Endodermal cell (in vitro differentiated cells): ENCODE measurements around the gene PARS2. TPM values are rescaled to one million over a fixed set of nuclear protein-coding genes. Genes with fewer than 3 reads are reported as not detected.

Experiments
- DNase-seq: peaks from one replicate; pipeline ENCODE4 v3.0.0-alpha.2; 2017
- H3K27ac ChIP-seq: 2 replicates; pipeline ENCODE4 v1.5.1; 2013; ENCODE audit warnings: mild to moderate bottlenecking, low read depth, low read length, moderate library complexity
- H3K27me3 ChIP-seq: 2 replicates; pipeline ENCODE4 v1.6.1; 2013; ENCODE audit warnings: mild to moderate bottlenecking, low read length, moderate library complexity; ENCODE audit not compliant: insufficient read depth, control insufficient read depth, poor library complexity, severe bottlenecking
- H3K36me3 ChIP-seq: 2 replicates; pipeline ENCODE4 v1.7.0; 2013; ENCODE audit warnings: mild to moderate bottlenecking, low read length, moderate library complexity; ENCODE audit not compliant: control insufficient read depth, insufficient read depth
- H3K4me1 ChIP-seq: one replicate; pipeline ENCODE4 v1.7.0; 2013; ENCODE audit warnings: low read length; ENCODE audit not compliant: control insufficient read depth, insufficient read depth
- H3K4me3 ChIP-seq: 2 replicates; pipeline ENCODE4 v1.5.1; 2013; ENCODE audit warnings: mild to moderate bottlenecking, low read length, moderate library complexity
- H3K9ac ChIP-seq: 2 replicates; pipeline ENCODE4 v1.6.1; 2013; ENCODE audit warnings: mild to moderate bottlenecking, low read length, moderate library complexity; ENCODE audit not compliant: poor library complexity, severe bottlenecking; ENCODE audit errors: extremely low read depth
- H3K9me3 ChIP-seq: 2 replicates; pipeline ENCODE4 v1.6.1; 2013; ENCODE audit warnings: mild to moderate bottlenecking, low read length, moderate library complexity; ENCODE audit not compliant: control insufficient read depth
- H3K27ac Mint-ChIP-seq: 2 replicates; pipeline ENCODE4 v1.8.0; 2020; ENCODE audit warnings: mixed read lengths
- H3K27me3 Mint-ChIP-seq: 2 replicates; pipeline ENCODE4 v1.8.0; 2021; ENCODE audit warnings: mild to moderate bottlenecking, mixed read lengths; ENCODE audit not compliant: insufficient read depth
- H3K36me3 Mint-ChIP-seq: 2 replicates; pipeline ENCODE4 v1.8.0; 2020; ENCODE audit warnings: low read depth, mixed read lengths
- H3K4me1 Mint-ChIP-seq: 2 replicates; pipeline ENCODE4 v1.8.0; 2020; ENCODE audit warnings: mixed read lengths
- H3K4me3 Mint-ChIP-seq: 2 replicates; pipeline ENCODE4 v1.8.0; 2020; ENCODE audit warnings: mild to moderate bottlenecking, moderate library complexity, mixed read lengths
- H3K9me3 Mint-ChIP-seq: 2 replicates; pipeline ENCODE4 v1.8.0; 2020; ENCODE audit warnings: mild to moderate bottlenecking, mixed read lengths
- WGBS, 2 experiments: methylation state at CpG; one replicate each; pipeline versions ENCODE4 v1.1.5 to v1.1.7; 2013; ENCODE audit warnings: missing lambda C conversion rate in 2 of 2, mixed read lengths in 1 of 2; ENCODE audit not compliant: insufficient coverage in 1 of 2, insufficient read length in 1 of 2; 5-methylcytosine and 5-hydroxymethylcytosine counted together
- total RNA-seq, 2 donors: library from RNA; stranded (reverse); fragmentation: NEBNext Ultra II Directional in 1 of 2; extraction: Animal tissue kit (Norgen Biotek cat#: 25700) in 1 of 2; gene quantifications; 2 replicates in 1 of 2; 3 replicates in 1 of 2; pipeline ENCODE4 v1.2.1, GENCODE V29; 2021
- TF ChIP-seq, protein P1 (sequence below): fragments of 200-600 bp; sonication (generic); conservative IDR thresholded peaks from 2 replicates; pipeline ENCODE4 v1.5.0; 2021; ENCODE audit warnings: antibody characterized with exemption, mild to moderate bottlenecking

PARS2 gene
- total RNA-seq, 2 donors from 2014 or later = 8.9 to 9.1 TPM

DNA sequence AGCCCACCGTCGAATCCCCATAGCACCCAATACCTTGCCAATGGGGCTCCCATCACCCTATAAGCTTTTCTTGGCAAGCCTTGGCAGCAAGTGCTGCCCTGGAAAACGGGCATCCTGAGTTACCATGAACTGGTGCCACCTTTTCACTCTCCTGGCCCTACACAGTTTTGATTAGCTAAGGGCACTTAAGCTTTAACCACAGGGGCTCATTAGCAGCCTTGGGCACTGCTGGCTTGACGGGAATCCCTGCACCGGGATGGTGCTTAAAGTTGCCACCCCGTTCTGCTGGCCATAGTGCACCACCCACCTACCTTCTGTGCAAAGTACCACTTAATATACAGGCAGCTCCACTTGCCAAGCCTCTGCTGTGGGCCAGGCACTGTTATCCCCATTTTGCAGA is 13.7 kb downstream of the PARS2 start:
- no peak overlapping the region for H3K27ac ChIP-seq
- peaks cover 5% of the 10 kb centered on the region for H3K36me3 Mint-ChIP-seq
- DNase-seq = no peak
- no peaks in the 10 kb centered on the region for H3K9me3 Mint-ChIP-seq
- no peak overlapping the region for H3K9ac ChIP-seq
- peaks cover 12% of the 10 kb centered on the region for H3K4me1 Mint-ChIP-seq
- H3K4me3 ChIP-seq = no peak overlapping the region
- TF ChIP-seq, protein P1, sequence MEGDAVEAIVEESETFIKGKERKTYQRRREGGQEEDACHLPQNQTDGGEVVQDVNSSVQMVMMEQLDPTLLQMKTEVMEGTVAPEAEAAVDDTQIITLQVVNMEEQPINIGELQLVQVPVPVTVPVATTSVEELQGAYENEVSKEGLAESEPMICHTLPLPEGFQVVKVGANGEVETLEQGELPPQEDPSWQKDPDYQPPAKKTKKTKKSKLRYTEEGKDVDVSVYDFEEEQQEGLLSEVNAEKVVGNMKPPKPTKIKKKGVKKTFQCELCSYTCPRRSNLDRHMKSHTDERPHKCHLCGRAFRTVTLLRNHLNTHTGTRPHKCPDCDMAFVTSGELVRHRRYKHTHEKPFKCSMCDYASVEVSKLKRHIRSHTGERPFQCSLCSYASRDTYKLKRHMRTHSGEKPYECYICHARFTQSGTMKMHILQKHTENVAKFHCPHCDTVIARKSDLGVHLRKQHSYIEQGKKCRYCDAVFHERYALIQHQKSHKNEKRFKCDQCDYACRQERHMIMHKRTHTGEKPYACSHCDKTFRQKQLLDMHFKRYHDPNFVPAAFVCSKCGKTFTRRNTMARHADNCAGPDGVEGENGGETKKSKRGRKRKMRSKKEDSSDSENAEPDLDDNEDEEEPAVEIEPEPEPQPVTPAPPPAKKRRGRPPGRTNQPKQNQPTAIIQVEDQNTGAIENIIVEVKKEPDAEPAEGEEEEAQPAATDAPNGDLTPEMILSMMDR = no peak
- no peak overlapping the region for H3K4me3 Mint-ChIP-seq
- no peaks in the 10 kb centered on the region for H3K9me3 ChIP-seq
- WGBS, 2 experiments = 88 to 92% methylated on average over 6 of the region's 6 CpGs
- H3K27me3 ChIP-seq = peaks cover 11% of the 10 kb centered on the region
- no peaks in the 10 kb centered on the region for H3K36me3 ChIP-seq
- no peak overlapping the region for H3K27ac Mint-ChIP-seq
- peaks cover 28% of the 10 kb centered on the region for H3K27me3 Mint-ChIP-seq
- no peaks in the 10 kb centered on the region for H3K4me1 ChIP-seq

DNA sequence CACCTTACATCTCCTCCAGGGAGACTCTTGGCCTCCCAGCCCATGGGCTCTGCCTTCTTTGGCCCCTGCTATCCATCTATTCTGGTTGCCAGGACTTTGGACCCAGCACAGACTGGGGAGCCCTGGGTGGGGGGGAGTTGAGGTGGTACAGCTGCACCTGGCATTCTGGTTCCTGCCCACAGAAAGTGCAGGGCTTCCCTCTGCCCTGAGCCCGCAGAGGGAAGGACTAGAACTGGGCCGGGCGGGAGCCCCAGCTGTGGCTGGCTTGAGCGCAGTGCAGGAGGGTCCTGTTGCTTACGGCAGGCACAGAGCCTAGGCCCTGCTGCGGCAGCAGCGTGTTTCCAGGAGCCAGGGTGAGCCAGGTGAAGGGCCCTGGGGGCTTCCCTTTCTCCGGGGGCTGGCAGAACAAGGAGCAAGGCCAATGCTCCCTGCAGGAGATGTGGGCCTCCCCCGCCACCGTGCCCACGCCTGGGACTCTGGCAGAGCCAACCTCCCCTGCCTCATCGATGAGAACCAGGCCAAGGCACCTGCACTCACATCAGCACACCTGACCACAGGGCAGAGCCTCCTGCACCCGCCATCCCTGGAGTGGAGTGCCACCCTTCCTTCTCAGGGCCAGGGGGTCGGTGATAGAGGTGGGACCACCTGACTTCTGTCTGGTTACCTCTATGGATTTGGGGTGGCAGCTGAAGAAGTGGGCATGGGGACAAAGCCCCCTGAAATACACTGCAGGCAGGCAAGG is 16.1 kb downstream of the PARS2 start:
- TF ChIP-seq, protein P1 = no peak
- Histone ChIP-seq H3K27ac (no peak overlapping the region), H3K36me3 (no peaks in the 10 kb centered on the region), H3K9me3 (no peaks in the 10 kb centered on the region), H3K4me1 (no peaks in the 10 kb centered on the region), H3K4me3 (no peak overlapping the region), H3K9ac (no peak overlapping the region), H3K27me3 (peaks cover 11% of the 10 kb centered on the region)
- peaks cover 28% of the 10 kb centered on the region for H3K27me3 Mint-ChIP-seq
- no peak for DNase-seq
- no peak overlapping the region for H3K4me3 Mint-ChIP-seq
- H3K36me3 Mint-ChIP-seq = peaks cover 5% of the 10 kb centered on the region
- H3K9me3 Mint-ChIP-seq = no peaks in the 10 kb centered on the region
- WGBS, 2 experiments = 90 to 92% methylated on average over 12 to 14 of the region's 14 CpGs
- H3K27ac Mint-ChIP-seq = no peak overlapping the region
- peaks cover 12% of the 10 kb centered on the region for H3K4me1 Mint-ChIP-seq

DNA sequence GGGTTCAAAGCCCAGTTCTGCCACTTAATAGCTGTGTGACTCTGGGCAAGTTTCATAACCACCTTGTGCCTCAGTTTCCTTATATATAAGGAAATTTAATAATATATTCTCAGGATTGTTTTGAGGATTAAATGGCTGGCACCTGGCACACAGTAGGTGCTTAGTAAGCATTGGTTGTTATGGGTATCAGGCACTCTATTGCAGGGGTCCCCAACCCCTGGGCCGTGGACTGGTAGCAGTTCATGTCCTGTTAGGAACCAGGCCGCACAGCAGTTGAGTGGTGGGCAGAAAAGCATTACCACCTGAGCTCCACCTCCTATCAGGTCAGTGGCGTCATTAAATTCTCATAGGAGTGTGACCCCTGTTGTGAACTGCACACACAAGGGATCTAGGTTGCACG is 18.5 kb downstream of the PARS2 start:
- no peak for DNase-seq
- Mint-ChIP-seq H3K27ac (no peak overlapping the region), H3K9me3 (no peaks in the 10 kb centered on the region), H3K4me1 (no peaks in the 10 kb centered on the region), H3K36me3 (peaks cover 21% of the 10 kb centered on the region), H3K4me3 (no peak overlapping the region), H3K27me3 (peaks cover 28% of the 10 kb centered on the region)
- TF ChIP-seq, protein P1 = no peak
- peaks cover 15% of the 10 kb centered on the region for H3K36me3 ChIP-seq
- H3K4me1 ChIP-seq = no peaks in the 10 kb centered on the region
- no peaks in the 10 kb centered on the region for H3K9me3 ChIP-seq
- H3K27ac ChIP-seq = no peak overlapping the region
- WGBS, 2 experiments = 89 to 95% methylated on average over 4 of the region's 4 CpGs
- H3K27me3 ChIP-seq = peaks cover 11% of the 10 kb centered on the region
- no peak overlapping the region for H3K9ac ChIP-seq
- H3K4me3 ChIP-seq = no peak overlapping the region
